Esophagus muscularis mucosa (tissue), 4 donors: ENCODE results near the gene SAP30.

Source experiments
- EP300 ChIP-seq: sonication (generic); formaldehyde crosslinking; IDR thresholded peaks from one replicate; pipeline ENCODE4 v1.6.1; 2017; ENCODE audit warnings: antibody characterized with exemption
- POLR2A ChIP-seq: fragments of 450-650 bp; IDR thresholded peaks from one replicate; pipeline ENCODE4 v1.6.1; 2017; ENCODE audit warnings: antibody characterized with exemption, moderate library complexity, mild to moderate bottlenecking, low read depth
- POLR2AphosphoS5 ChIP-seq, 2 donors: sonication (generic); formaldehyde crosslinking; IDR thresholded peaks; one replicate each; pipeline ENCODE4 v1.6.1; 2017; ENCODE audit warnings: antibody characterized with exemption in 2 of 2
- TF ChIP-seq, protein P1 (sequence below), 3 experiments: fragments of 200-600 bp in 2 of 3; fragments of 450-650 bp in 1 of 3; sonication (generic) in 2 of 3; IDR thresholded peaks; one replicate each; pipeline ENCODE4 v1.5.1; 2017 to 2019; ENCODE audit warnings: antibody characterized with exemption in 3 of 3, mild to moderate bottlenecking in 2 of 3, moderate library complexity in 1 of 3

DNA sequence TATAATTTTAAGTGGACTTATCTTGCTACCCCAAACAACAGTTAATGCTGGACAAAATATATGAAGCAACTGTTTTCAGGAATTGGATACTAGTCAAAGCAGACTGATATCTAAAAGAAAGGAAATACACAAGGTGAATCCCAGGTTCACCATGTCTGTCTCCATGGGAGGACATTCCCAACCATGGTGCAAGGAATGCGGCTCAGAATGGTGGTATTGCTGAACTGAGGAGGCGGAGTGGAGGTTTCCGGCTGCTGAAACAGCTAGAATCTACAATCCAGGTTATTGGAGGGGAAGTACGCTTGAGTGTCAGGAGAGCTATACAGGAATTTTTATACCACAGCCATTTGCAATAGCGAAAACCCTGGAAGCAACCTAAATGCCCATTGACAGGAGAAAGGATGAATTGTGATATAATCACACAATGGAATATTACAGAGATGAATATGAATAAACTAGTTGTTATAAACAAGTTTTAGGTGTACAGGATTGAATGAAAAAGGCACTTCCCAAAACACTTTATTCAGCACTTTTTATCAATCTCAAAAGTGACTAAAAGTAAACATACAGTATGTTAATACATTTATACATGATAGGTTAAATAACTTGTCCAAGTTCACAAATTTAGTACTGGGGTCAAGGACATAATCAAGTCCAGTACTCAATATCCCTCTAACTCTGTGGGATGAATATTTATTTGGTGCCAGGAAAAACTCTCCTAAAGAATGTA lies 45.6 kb upstream of the SAP30 start:
- TF ChIP-seq, protein P1, sequence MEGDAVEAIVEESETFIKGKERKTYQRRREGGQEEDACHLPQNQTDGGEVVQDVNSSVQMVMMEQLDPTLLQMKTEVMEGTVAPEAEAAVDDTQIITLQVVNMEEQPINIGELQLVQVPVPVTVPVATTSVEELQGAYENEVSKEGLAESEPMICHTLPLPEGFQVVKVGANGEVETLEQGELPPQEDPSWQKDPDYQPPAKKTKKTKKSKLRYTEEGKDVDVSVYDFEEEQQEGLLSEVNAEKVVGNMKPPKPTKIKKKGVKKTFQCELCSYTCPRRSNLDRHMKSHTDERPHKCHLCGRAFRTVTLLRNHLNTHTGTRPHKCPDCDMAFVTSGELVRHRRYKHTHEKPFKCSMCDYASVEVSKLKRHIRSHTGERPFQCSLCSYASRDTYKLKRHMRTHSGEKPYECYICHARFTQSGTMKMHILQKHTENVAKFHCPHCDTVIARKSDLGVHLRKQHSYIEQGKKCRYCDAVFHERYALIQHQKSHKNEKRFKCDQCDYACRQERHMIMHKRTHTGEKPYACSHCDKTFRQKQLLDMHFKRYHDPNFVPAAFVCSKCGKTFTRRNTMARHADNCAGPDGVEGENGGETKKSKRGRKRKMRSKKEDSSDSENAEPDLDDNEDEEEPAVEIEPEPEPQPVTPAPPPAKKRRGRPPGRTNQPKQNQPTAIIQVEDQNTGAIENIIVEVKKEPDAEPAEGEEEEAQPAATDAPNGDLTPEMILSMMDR (IDR thresholded peaks at IDR 0.05): no peak
- TF ChIP-seq POLR2A (no peak), EP300 (no peak), POLR2AphosphoS5 (IDR thresholded peaks at IDR 0.05) (no peak)
